ENCODE data around the gene RBMS3.

DNA sequence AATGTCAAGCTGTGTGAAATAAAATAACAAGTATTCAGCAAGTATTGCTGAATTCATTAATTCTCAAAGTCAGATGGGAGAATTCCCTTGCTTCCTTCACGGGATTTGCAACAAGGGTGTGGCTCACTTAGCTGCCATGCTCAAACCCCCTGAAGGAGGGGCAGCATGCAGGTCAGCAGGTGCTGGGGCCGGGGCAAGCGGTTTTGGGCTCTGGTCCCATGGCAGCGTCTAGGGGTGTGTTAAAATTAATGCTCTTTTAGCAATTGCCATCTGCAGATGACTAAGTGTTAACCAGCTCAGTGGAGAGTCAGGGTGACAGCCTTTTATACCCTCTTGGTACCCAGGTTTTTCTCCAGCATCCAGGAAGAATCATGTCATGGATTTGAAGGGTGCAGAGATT is 40.0 kb upstream of the RBMS3 start:
- no peak for TF ChIP-seq CTCF (IDR thresholded peaks at IDR 0.05)
- no peak for TF ChIP-seq POLR2A (IDR thresholded peaks at IDR 0.05)
